ENCODE measurements around the gene TMEM44. TPM values are rescaled to one million over a fixed set of nuclear protein-coding genes. Genes with fewer than 3 reads are reported as not detected.
A peak's percentile ranks its signal among the peaks of the same experiment; 100 is the strongest.
"Not testable (repeated sequence)": the region's sequence is repeated elsewhere in the genome, so short reads cannot be mapped to it uniquely, and the experiment has no call there.

TMEM44 gene
- total RNA-seq, 1 experiment from 2014 or later = 17.5 TPM

- in situ Hi-C loops (cut with HindIII; ENCODE audit: low pct_unique_long_range_greater_than_20kb, low sequenced_read_pairs) = no loop called here
- DNase-seq (ENCODE audit: low read depth) = no peak
These were observed 84.6 kb downstream of the TMEM44 start for GRCh38 chr3:194548346-194549321.

GRCh38 chr3:194547042-194547441 lies 86.2 kb downstream of the TMEM44 start:
- in situ Hi-C loops (cut with HindIII; ENCODE audit: low pct_unique_long_range_greater_than_20kb, low sequenced_read_pairs) = no loop called here
- DNase-seq (ENCODE audit: low read depth) = no peak

GRCh38 chr3:194545538-194545937 lies 87.7 kb downstream of the TMEM44 start:
- in situ Hi-C loops (cut with HindIII; ENCODE audit: low pct_unique_long_range_greater_than_20kb, low sequenced_read_pairs) = not testable (repeated sequence)

GRCh38 chr3:194543550-194543949 lies 89.7 kb downstream of the TMEM44 start:
- no peak for DNase-seq (ENCODE audit: low read depth)
- in situ Hi-C loops (cut with HindIII; ENCODE audit: low pct_unique_long_range_greater_than_20kb, low sequenced_read_pairs) = no loop called here

More at GRCh38 chr3:194545538-194545937, 87.7 kb downstream of the TMEM44 start:
- DNase-seq (ENCODE audit: low read depth) = not testable (repeated sequence)

- no peak for DNase-seq (ENCODE audit: low read depth)
- in situ Hi-C loops (cut with HindIII; ENCODE audit: low pct_unique_long_range_greater_than_20kb, low sequenced_read_pairs) = no loop called here
These were observed 91.7 kb downstream of the TMEM44 start for GRCh38 chr3:194541483-194541882.

GRCh38 chr3:194540274-194540905 lies 92.8 kb downstream of the TMEM44 start:
- no peak for DNase-seq (ENCODE audit: low read depth)
- in situ Hi-C loops (cut with HindIII; ENCODE audit: low pct_unique_long_range_greater_than_20kb, low sequenced_read_pairs) = no loop called here

GRCh38 chr3:194539498-194539897 lies 93.7 kb downstream of the TMEM44 start:
- in situ Hi-C loops (cut with HindIII; ENCODE audit: low pct_unique_long_range_greater_than_20kb, low sequenced_read_pairs) = no loop called here
- DNase-seq (ENCODE audit: low read depth) = no peak

GRCh38 chr3:194537732-194538247 lies 95.4 kb downstream of the TMEM44 start:
- peak; percentile 51 for DNase-seq (ENCODE audit: low read depth)
- in situ Hi-C loops (cut with HindIII; ENCODE audit: low pct_unique_long_range_greater_than_20kb, low sequenced_read_pairs) = no loop called here

Other genes starting within 250 kb of the TMEM44 start
- not detected in 2 replicates for gene GP5, start 234.2 kb downstream of the TMEM44 start, total RNA-seq (2014; rRNA removed; shearing (Covaris generic); ENCODE audit: low replicate concordance)
- 47.7 and 91.8 TPM in 2 replicates for gene ATP13A3, start 146.4 kb downstream of the TMEM44 start, total RNA-seq (2014; rRNA removed; shearing (Covaris generic); ENCODE audit: low replicate concordance)
- 39.6 and 47.8 TPM in 2 replicates for gene LSG1, start 38.8 kb upstream of the TMEM44 start, total RNA-seq (2014; rRNA removed; shearing (Covaris generic); ENCODE audit: low replicate concordance)
- gene FAM43A, start 52.5 kb upstream of the TMEM44 start, total RNA-seq (2014; rRNA removed; shearing (Covaris generic); ENCODE audit: low replicate concordance) = 2.9 and 7.5 TPM in 2 replicates